Peyer's patch (tissue), 4 donors: Measurements from ENCODE around the gene CBLIF.
"Not testable (repeated sequence)": the region's sequence is repeated elsewhere in the genome, so short reads cannot be mapped to it uniquely, and the experiment has no call there.

Experiments used
- CTCF ChIP-seq, 6 experiments: fragments of 450-650 bp in 4 of 6; fragments of 200-600 bp in 2 of 6; sonication (generic) in 1 of 6; IDR thresholded peaks; one replicate each; pipeline ENCODE4 v1.5.1; 2017 to 2019; ENCODE audit warnings: antibody characterized with exemption in 6 of 6, mild to moderate bottlenecking in 3 of 6, moderate library complexity in 1 of 6
- POLR2A ChIP-seq, 2 donors: fragments of 450-650 bp; IDR thresholded peaks; one replicate each; pipeline ENCODE4 v1.5.1; 2017; ENCODE audit warnings: antibody characterized with exemption in 2 of 2, mild to moderate bottlenecking in 2 of 2, moderate library complexity in 2 of 2

- TF ChIP-seq CTCF, POLR2A (IDR thresholded peaks at IDR 0.05): not testable (repeated sequence)
Observed at GRCh38 chr11:59849551-59849950, 4.3 kb upstream of the CBLIF start.
